Effector CD4-positive, alpha-beta T cell (primary cell): ENCODE results near the gene TMEM79.
"Not testable (repeated sequence)": the region's sequence is repeated elsewhere in the genome, so short reads cannot be mapped to it uniquely, and the experiment has no call there.

Experiments
- DNase-seq: peaks from one replicate; pipeline ENCODE4 v3.0.0-alpha.2; 2020

The TMEM79 gene

DNA sequence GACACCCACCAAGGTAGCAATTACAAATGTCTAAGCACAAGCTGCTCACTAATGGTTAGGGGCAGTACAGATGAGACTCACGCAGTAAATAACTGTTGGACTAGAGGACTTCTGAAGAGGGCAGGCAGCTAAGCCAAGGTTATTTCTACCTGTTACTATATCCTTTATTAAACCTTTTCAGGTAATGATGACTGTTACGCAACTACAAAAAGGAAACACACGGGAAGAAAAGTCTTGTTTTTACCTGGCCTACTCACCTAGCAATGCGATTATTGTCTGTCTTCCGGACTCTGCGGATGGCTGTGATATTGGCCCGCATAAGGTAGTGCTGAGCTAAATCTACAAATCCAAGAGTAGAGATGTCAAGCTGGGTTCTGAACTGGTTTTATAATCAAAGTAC lies 32.8 kb downstream of the TMEM79 start:
- no peak for DNase-seq

DNA sequence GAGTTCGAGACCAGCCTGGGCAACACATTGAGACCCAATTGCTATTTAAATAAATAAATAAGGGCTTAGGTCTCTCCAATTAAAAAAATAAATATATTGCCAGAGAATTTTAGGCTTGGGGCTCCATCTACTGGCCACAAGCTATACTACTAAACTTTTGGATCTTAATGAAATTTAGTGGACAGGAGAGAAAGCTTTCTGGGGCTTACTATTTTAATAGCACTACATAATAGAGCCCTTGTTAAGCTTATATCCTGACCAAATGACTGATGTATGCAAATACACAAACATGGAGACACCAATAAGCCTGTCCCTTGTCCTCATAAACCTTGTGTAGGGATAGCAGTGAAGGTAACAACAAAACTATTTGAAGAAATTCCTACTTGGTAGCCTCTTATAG lies 35.5 kb downstream of the TMEM79 start:
- no peak for DNase-seq

DNA sequence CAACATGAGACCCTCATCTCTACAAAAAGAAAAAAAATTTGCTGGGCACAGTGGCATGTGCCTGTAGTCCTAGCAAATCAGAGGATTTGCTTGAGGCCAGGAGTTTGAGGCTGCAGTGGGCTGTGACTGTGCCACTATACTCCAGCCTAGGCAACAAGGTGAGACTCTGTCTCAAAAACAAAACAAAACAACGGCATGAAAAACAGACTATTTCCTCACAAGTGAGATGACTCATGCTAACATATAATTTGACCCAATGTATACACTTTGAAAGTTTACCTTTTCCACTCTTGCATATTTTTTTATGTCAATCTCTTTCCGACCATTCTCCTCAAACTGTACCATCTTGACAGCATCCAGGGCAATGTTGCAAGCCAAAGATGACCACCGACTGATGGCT lies 36.4 kb downstream of the TMEM79 start:
- DNase-seq, result no peak

DNA sequence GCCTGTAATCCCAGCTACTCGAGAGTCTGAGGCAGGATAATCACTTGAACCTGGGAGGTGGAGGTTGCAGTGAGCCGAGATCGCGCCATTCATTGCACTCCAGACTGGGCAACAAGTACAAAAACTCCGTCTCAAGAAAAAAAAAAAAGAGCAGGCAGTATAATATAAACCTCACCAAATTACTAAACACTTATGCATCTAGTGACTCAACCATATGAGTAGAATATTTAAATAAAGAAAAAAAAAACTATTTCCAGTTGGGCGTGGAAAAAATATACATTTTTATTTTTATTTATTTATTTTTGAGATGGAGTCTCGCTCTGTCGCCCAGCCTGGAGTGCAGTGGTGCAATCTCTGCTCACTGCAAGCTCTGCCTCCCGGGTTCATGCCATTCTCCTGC lies 39.1 kb downstream of the TMEM79 start:
- DNase-seq, result not testable (repeated sequence)

DNA sequence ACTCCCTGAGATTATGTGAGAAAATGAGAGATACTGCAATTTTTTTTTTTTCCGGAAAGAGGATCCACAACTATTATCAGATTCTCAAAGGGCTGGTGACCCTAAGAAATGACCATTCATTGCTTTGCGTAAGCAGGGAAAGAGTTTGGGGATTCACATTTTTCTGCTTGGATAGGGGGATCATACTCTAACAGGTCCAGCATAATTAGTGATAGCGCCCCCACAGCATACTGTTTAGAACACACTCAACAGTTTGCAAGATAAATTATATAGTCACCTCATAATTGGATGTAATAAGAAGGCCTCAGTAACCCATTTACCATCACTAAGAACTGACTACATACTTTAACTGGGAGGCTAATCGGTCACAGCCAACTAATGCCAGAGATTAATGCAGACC lies 52.1 kb downstream of the TMEM79 start:
- no peak for DNase-seq

DNA sequence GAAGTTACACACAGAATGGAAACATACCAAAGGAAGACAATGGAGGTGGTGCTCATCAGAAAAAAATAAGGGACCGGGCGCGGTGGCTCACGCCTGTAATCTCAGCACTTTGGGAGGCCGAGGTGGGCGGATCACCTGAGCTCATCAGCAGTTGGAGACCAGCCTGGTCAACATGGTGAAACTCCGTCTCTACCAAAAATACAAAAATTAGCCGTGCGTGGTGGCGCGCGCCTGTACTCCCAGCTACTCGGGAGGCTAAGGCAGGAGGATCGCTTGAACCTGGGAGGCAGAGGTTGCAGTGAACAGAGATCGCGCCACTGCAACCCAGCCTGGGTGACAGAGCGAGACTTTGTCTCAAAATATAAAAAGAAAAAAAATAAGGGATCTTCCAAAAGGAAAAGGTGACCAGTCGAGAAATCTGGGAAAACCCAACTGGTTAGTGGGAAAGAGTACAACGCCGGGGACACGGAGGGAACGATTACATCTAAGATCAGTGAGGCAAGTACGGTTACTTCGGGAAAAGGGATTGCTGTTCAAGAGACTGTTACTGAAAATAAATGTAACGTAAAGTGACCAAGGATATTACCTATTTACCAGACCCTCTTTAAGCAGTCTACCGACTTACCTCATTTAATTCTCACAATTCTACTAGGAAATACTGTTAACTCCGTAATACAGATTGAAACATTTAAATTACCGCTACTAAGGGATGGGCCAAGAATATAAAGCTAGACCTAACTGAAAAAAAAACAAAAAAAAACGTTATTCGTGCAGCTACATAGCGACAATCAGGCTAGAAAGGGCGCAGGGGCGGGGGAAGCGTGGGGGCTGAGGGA lies 53.1 kb downstream of the TMEM79 start:
- DNase-seq, result no peak

DNA sequence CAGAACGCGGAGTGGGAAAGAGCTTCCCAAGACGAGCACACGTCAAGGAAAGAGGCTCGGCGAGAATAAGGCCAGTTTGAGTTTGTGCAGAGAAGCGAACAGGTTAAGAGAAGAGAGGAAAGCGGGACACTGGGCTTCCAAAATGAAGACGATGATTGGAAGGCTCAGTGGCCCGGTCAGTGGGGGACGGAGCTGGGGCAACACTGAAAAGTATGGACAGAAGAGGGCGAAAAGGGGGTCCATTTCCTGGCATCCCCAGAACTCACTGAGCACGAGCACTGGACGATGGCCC lies 53.7 kb downstream of the TMEM79 start:
- no peak for DNase-seq

DNA sequence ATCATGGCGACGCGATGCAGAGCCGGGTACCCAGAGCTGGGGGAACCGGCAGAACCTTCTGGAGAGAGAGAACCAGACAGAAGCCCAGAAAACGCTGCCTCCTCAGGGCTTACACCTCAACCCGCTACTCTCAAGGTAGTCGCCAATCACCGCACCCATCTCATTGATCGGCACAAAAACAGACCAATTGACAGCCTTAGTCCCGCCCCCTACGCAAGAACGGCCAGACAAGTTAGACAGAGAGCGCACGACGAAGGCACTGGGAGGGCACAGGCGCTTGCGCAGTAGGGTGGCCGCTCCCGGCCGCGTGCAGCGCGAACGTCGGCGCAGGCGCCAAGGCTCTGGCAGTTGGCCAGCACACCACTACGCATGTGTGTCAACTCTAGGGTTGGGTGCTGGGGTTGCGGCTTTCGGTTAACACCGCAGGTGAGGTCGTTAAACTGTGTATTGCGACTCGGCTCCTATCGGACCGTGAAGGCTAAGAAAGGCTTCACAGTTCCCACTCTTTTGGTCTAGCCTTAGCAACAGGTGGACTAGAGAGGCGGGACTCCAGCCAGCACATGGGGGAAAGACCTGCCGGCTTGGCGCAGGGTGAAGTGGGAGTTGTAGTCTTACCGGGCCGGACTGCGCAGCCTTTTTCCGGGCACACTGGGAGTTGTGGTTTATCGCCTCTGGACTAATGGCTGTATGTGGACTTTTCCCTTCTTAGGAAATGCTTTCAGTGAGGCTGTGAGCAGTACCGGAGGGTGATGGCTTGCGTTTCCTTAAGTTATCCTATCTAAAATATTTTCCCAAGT lies 54.3 kb downstream of the TMEM79 start, which contains the start of the genes CCT3 and TSACC:
Gene CCT3 (minus strand): TSS at position 113 of the 797 bp plus-strand sequence. CDS start 108 bp downstream, at position 5.
Gene TSACC (plus strand): TSS at position 347 of the 797 bp plus-strand sequence. CDS start 1,232 bp downstream, outside the sequence.
- DNase-seq, result peak; percentile 99
